ENCODE data around the gene ZDHHC24.

Gene ZDHHC24

DNA sequence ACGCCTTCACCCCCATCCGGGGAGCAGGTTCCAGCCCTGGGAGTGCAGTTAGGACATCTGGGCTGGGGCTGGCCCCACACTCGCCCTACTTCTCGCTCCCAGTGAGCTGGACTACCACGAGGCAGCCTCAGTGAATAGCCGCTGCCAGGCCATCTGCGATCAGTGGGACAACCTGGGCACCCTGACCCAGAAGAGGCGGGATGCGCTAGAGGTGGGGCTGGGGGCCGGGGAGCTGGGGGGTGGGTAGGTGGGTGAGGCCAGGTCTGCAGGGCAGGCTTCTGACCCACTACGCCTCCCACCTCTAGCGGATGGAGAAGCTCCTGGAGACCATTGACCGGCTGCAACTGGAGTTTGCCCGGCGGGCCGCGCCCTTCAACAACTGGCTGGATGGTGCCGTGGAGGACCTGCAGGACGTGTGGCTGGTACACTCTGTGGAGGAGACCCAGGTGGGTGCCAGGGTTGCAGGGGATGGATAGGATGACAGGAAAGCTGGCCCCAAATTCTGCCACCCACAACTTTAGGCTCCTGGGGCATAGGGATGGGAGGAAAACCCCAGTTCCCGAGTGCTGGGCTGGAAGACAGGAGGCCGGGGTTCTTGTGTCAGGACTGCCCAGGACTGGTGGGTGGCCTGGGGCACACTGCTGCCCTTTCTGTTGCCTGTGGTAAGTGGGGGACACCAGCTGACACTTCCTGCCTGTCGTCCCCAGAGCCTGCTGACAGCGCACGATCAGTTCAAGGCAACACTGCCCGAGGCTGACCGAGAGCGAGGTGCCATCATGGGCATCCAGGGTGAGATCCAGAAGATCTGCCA, 14.2 kb upstream of the ZDHHC24 start:
- no peak for ATAC-seq
- TF ChIP-seq, protein P1, sequence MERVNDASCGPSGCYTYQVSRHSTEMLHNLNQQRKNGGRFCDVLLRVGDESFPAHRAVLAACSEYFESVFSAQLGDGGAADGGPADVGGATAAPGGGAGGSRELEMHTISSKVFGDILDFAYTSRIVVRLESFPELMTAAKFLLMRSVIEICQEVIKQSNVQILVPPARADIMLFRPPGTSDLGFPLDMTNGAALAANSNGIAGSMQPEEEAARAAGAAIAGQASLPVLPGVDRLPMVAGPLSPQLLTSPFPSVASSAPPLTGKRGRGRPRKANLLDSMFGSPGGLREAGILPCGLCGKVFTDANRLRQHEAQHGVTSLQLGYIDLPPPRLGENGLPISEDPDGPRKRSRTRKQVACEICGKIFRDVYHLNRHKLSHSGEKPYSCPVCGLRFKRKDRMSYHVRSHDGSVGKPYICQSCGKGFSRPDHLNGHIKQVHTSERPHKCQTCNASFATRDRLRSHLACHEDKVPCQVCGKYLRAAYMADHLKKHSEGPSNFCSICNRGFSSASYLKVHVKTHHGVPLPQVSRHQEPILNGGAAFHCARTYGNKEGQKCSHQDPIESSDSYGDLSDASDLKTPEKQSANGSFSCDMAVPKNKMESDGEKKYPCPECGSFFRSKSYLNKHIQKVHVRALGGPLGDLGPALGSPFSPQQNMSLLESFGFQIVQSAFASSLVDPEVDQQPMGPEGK (CRISPR knock-in tag; IDR thresholded peaks at IDR 0.05; ENCODE audit: borderline replicate concordance) = no peak

DNA sequence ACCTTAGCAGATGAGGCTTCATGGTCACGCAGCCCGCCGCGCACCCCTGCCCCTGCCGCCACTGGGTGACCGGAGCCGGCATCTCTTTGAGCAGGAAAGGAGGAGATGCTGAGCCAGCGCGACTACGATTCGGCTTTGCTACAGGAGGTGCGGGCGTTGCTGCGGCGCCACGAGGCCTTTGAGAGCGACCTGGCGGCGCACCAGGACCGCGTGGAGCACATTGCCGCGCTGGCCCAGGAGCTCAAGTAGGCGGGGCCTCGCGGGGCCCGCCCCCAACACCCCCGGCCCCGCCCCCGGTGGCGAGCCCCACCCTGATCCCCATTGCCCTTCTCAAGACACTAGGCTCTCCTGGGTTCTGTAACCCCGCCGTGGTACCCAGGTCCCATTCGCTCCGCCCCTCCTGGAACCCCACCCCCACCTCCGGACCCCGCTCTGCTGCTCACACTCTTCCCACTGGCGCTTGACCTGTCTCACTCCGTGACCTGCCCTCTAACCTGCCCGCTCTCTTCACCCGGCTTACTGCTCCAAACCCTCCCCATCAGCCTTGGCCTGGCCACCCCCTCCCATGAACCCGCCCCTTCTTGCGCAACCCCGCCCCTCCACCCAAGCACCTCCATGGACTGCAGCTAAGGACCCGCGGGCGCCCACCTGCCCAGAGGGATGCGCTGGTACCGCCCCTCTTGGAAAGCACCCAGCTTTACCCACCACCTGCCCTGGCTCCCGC, 13.5 kb upstream of the ZDHHC24 start:
- TF ChIP-seq, protein P2, sequence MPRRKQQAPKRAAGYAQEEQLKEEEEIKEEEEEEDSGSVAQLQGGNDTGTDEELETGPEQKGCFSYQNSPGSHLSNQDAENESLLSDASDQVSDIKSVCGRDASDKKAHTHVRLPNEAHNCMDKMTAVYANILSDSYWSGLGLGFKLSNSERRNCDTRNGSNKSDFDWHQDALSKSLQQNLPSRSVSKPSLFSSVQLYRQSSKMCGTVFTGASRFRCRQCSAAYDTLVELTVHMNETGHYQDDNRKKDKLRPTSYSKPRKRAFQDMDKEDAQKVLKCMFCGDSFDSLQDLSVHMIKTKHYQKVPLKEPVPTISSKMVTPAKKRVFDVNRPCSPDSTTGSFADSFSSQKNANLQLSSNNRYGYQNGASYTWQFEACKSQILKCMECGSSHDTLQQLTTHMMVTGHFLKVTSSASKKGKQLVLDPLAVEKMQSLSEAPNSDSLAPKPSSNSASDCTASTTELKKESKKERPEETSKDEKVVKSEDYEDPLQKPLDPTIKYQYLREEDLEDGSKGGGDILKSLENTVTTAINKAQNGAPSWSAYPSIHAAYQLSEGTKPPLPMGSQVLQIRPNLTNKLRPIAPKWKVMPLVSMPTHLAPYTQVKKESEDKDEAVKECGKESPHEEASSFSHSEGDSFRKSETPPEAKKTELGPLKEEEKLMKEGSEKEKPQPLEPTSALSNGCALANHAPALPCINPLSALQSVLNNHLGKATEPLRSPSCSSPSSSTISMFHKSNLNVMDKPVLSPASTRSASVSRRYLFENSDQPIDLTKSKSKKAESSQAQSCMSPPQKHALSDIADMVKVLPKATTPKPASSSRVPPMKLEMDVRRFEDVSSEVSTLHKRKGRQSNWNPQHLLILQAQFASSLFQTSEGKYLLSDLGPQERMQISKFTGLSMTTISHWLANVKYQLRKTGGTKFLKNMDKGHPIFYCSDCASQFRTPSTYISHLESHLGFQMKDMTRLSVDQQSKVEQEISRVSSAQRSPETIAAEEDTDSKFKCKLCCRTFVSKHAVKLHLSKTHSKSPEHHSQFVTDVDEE (CRISPR knock-in tag; IDR thresholded peaks at IDR 0.05) = no peak
- no peak for TF ChIP-seq ISL1 (CRISPR knock-in tag; IDR thresholded peaks at IDR 0.05)
- TF ChIP-seq, protein P1 (CRISPR knock-in tag; IDR thresholded peaks at IDR 0.05; ENCODE audit: borderline replicate concordance) = no peak
- TF ChIP-seq GLIS3 (CRISPR knock-in tag; IDR thresholded peaks at IDR 0.05) = no peak
- no peak for TF ChIP-seq ARNTL (CRISPR knock-in tag; IDR thresholded peaks at IDR 0.05; ENCODE audit: borderline replicate concordance, low read depth)
- TF ChIP-seq CSDC2 (CRISPR knock-in tag; IDR thresholded peaks at IDR 0.05) = no peak
- TF ChIP-seq, protein P3, sequence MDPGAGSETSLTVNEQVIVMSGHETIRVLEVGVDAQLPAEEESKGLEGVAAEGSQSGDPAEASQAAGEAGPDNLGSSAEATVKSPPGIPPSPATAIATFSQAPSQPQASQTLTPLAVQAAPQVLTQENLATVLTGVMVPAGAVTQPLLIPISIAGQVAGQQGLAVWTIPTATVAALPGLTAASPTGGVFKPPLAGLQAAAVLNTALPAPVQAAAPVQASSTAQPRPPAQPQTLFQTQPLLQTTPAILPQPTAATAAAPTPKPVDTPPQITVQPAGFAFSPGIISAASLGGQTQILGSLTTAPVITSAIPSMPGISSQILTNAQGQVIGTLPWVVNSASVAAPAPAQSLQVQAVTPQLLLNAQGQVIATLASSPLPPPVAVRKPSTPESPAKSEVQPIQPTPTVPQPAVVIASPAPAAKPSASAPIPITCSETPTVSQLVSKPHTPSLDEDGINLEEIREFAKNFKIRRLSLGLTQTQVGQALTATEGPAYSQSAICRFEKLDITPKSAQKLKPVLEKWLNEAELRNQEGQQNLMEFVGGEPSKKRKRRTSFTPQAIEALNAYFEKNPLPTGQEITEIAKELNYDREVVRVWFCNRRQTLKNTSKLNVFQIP (CRISPR knock-in tag; IDR thresholded peaks at IDR 0.05; ENCODE audit: borderline replicate concordance, low read depth) = no peak
- TF ChIP-seq, protein P4, sequence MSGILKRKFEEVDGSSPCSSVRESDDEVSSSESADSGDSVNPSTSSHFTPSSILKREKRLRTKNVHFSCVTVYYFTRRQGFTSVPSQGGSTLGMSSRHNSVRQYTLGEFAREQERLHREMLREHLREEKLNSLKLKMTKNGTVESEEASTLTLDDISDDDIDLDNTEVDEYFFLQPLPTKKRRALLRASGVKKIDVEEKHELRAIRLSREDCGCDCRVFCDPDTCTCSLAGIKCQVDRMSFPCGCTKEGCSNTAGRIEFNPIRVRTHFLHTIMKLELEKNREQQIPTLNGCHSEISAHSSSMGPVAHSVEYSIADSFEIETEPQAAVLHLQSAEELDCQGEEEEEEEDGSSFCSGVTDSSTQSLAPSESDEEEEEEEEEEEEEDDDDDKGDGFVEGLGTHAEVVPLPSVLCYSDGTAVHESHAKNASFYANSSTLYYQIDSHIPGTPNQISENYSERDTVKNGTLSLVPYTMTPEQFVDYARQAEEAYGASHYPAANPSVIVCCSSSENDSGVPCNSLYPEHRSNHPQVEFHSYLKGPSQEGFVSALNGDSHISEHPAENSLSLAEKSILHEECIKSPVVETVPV (CRISPR knock-in tag; IDR thresholded peaks at IDR 0.05) = no peak

DNA sequence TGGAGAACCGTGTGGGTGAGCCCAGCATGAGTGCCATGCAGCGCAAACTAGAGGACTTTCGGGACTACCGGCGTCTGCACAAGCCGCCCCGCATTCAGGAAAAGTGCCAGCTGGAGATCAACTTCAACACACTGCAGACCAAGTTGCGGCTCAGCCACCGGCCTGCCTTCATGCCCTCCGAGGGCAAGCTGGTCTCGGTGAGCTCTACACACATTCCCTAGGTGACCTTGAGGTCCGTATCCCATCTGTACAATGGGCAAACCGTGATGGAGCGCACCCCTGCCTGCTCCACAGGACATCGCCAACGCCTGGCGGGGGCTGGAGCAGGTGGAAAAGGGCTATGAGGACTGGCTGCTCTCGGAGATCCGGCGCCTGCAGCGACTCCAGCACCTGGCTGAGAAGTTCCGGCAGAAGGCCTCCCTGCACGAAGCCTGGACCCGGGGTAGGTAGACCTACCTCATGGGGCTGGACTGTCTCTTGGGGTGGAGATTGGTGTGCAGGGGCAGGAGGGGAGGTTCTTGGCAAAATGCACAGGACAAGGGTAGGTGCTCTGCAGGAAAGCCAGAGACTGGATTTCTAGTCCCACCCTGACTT, 12.0 kb upstream of the ZDHHC24 start:
- TF ChIP-seq SNAI2 (CRISPR knock-in tag; IDR thresholded peaks at IDR 0.05) (no peak), BACH2 (CRISPR knock-in tag; IDR thresholded peaks at IDR 0.05; ENCODE audit: borderline replicate concordance) (no peak), CSDC2 (CRISPR knock-in tag; IDR thresholded peaks at IDR 0.05) (no peak), ISL1 (CRISPR knock-in tag; IDR thresholded peaks at IDR 0.05) (no peak), ZNF565 (CRISPR knock-in tag; conservative IDR thresholded peaks at IDR 0.05; ENCODE audit: low read depth) (no peak), GLIS3 (CRISPR knock-in tag; IDR thresholded peaks at IDR 0.05) (no peak), OSR1 (CRISPR knock-in tag; IDR thresholded peaks at IDR 0.05) (no peak), ZNF70 (CRISPR knock-in tag; IDR thresholded peaks at IDR 0.05) (no peak)
- TF ChIP-seq, protein P5, sequence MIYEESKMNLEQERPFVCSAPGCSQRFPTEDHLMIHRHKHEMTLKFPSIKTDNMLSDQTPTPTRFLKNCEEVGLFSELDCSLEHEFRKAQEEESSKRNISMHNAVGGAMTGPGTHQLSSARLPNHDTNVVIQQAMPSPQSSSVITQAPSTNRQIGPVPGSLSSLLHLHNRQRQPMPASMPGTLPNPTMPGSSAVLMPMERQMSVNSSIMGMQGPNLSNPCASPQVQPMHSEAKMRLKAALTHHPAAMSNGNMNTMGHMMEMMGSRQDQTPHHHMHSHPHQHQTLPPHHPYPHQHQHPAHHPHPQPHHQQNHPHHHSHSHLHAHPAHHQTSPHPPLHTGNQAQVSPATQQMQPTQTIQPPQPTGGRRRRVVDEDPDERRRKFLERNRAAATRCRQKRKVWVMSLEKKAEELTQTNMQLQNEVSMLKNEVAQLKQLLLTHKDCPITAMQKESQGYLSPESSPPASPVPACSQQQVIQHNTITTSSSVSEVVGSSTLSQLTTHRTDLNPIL (CRISPR knock-in tag; IDR thresholded peaks at IDR 0.05; ENCODE audit: low read depth) = no peak
- TF ChIP-seq, protein P1 (CRISPR knock-in tag; IDR thresholded peaks at IDR 0.05; ENCODE audit: borderline replicate concordance) = no peak
- TF ChIP-seq, protein P3 (CRISPR knock-in tag; IDR thresholded peaks at IDR 0.05; ENCODE audit: borderline replicate concordance, low read depth) = no peak
- no peak for ATAC-seq

More for the DNA sequence above, 13.5 kb upstream of the ZDHHC24 start:
- no peak for ATAC-seq

All from SK-N-SH treated with all-trans-retinoic acid at 6 μM for 48 hours (cell line).